K562 (cell line): Measurements from ENCODE around the gene ABR. TPM values are rescaled to one million over a fixed set of nuclear protein-coding genes. Genes with fewer than 3 reads are reported as not detected.

Experiments
- ADNP ChIP-seq: fragments of 200-800 bp; sonication (Bioruptor generic); IDR thresholded peaks from 2 replicates; pipeline ENCODE4 v1.6.1; 2016; ENCODE audit warnings: missing genetic modification characterization, missing compliant biosample characterization
- AFF1 ChIP-seq, 2 experiments: fragments of 450-650 bp; IDR thresholded peaks; 2 replicates each; pipeline ENCODE4 v1.6.1; 2018; ENCODE audit warnings: mild to moderate bottlenecking in 2 of 2, low read depth in 1 of 2; ENCODE audit not compliant: partially characterized antibody in 2 of 2
- C11orf30 ChIP-seq: fragments of 450-650 bp; IDR thresholded peaks from 2 replicates; pipeline ENCODE4 v1.6.1; 2016; ENCODE audit warnings: low read depth, mild to moderate bottlenecking
- CTCF ChIP-seq, 3 experiments: IDR thresholded peaks in 2 of 3; conservative IDR thresholded peaks in 1 of 3; 2 replicates each; pipeline ENCODE4 v1.5.1; 2011 to 2012; ENCODE audit warnings: low read length in 3 of 3, mild to moderate bottlenecking in 3 of 3, control low read depth in 2 of 3, improper control_type of control experiment in 1 of 3, inconsistent platforms in 1 of 3, low read depth in 1 of 3, mixed read lengths in 1 of 3, moderate library complexity in 1 of 3; ENCODE audit not compliant: insufficient read depth in 2 of 3
- DEAF1 ChIP-seq: fragments of 450-650 bp; formaldehyde crosslinking; IDR thresholded peaks from 2 replicates; pipeline ENCODE4 v1.4.0; 2020; ENCODE audit warnings: mild to moderate bottlenecking, moderate library complexity
- ELF1 ChIP-seq: fragments of 200-800 bp; sonication (Bioruptor generic); IDR thresholded peaks from 2 replicates; pipeline ENCODE4 v1.6.1; 2016; ENCODE audit warnings: missing genetic modification characterization, missing compliant biosample characterization
- GMEB1 ChIP-seq: fragments of 250-450 bp; sonication (Bioruptor Pico); IDR thresholded peaks from 2 replicates; pipeline ENCODE4 v1.4.0; 2020; ENCODE audit warnings: mild to moderate bottlenecking
- MAFG ChIP-seq: fragments of 450-650 bp; conservative IDR thresholded peaks from 2 replicates; pipeline ENCODE4 v1.6.1; 2016; ENCODE audit warnings: missing genetic modification characterization, missing compliant biosample characterization
- NEUROD1 ChIP-seq: fragments of 150-350 bp; IDR thresholded peaks from 2 replicates; pipeline ENCODE4 v1.6.1; 2014; ENCODE audit warnings: borderline replicate concordance, low read length, low read depth; ENCODE audit not compliant: partially characterized antibody
- PCBP1 ChIP-seq: fragments of 200-400 bp; formaldehyde crosslinking; IDR thresholded peaks from 2 replicates; pipeline ENCODE4 v1.6.1; 2018; ENCODE audit warnings: mild to moderate bottlenecking, low read depth, low read length; ENCODE audit not compliant: poor library complexity, severe bottlenecking
- PML ChIP-seq: IDR thresholded peaks from 2 replicates; pipeline ENCODE4 v1.6.1; 2012; ENCODE audit warnings: low read length, inconsistent platforms
- VEZF1 ChIP-seq: fragments of 200-800 bp; sonication (Bioruptor generic); IDR thresholded peaks from 2 replicates; pipeline ENCODE4 v1.6.1; 2017; ENCODE audit warnings: missing genetic modification characterization, missing compliant biosample characterization
- ZFX ChIP-seq: sonication (generic); formaldehyde crosslinking; IDR thresholded peaks from 2 replicates; pipeline ENCODE4 v1.8.0; 2022; ENCODE audit warnings: mild to moderate bottlenecking, missing genetic modification reagents, moderate library complexity
- ZNF121 ChIP-seq: sonication (generic); formaldehyde crosslinking; conservative IDR thresholded peaks from 2 replicates; pipeline ENCODE4 v1.8.0; 2022; ENCODE audit warnings: missing genetic modification reagents
- ZNF384 ChIP-seq: IDR thresholded peaks from 2 replicates; pipeline ENCODE4 v1.6.1; 2012; ENCODE audit warnings: low read depth, low read length, improper control_type of control experiment
- polyA plus RNA-seq, 8 experiments: library from polyadenylated mRNA; depleted of rRNA in 4 of 8; stranded (reverse) in 5 of 8; unstranded in 3 of 8; fragments of >200 nt; fragmentation: Nextera tagmentation in 2 of 8; fragmentation: Illumina TruSeq in 1 of 8; extraction: Ambion mirVana in 2 of 8; extraction: Trizol in 1 of 8; gene quantifications; 2 replicates each; pipeline versions ENCODE4 v1.2.1 to v1.2.3, GENCODE V29; 2011 to 2014; ENCODE audit warnings: inconsistent platforms in 1 of 8, missing spikeins in 1 of 8
- total RNA-seq, 7 experiments: library from RNA; depleted of rRNA in 6 of 7; stranded (reverse); fragments of >200 nt in 6 of 7; fragmentation: Illumina TruSeq in 2 of 7; extraction: Trizol in 2 of 7; gene quantifications; 2 replicates each; pipeline versions ENCODE4 v1.2.1 to v1.2.3, GENCODE V29; 2011 to 2021; ENCODE audit warnings: low replicate concordance in 1 of 7

ABR gene
- total and polyA plus RNA-seq, 9 of the 15 experiments (the other 6 are each of a cell fraction or from before 2014, with no cell fraction given): 0.07 to 1.6 (median 0.37) TPM; not detected in 1

GRCh38 chr17:980406-981291 lies 199.1 kb downstream of the ABR start (continued):
- TF ChIP-seq AFF1 (IDR thresholded peaks at IDR 0.05; ENCODE audit: low read depth in 1 of 2, partially characterized antibody in 2 of 2) (no peak), GMEB1 (CRISPR knock-in tag) (no peak), PML (no peak), CTCF (IDR thresholded peaks at IDR 0.05 in 2 of 3, conservative IDR thresholded peaks at IDR 0.05 in 1 of 3; ENCODE audit: insufficient read depth in 2 of 3, low read depth in 1 of 3, low read length in 3 of 3) (peak; percentile 69 to 82 (median 74)), NEUROD1 (no peak), ZNF384 (peak; percentile 90), PCBP1 (no peak), DEAF1 (CRISPR knock-in tag) (peak; percentile 49; the same call in 1 of the 2 replicates), VEZF1 (0 out of 2 replicates have a peak, but pooled peaks have one; percentile 11), ZNF121 (CRISPR knock-in tag) (peak; percentile 67), ADNP (tag) (0 out of 2 replicates have a peak, but pooled peaks have one; percentile 51), C11orf30 (peak; percentile 73), ELF1 (tag) (no peak), MAFG (peak; percentile 20; the same call in 1 of the 2 replicates), ZFX (0 out of 2 replicates have a peak, but pooled peaks have one; percentile 17)
